Measurements from ENCODE around the gene TFR2.

TFR2 gene

DNA sequence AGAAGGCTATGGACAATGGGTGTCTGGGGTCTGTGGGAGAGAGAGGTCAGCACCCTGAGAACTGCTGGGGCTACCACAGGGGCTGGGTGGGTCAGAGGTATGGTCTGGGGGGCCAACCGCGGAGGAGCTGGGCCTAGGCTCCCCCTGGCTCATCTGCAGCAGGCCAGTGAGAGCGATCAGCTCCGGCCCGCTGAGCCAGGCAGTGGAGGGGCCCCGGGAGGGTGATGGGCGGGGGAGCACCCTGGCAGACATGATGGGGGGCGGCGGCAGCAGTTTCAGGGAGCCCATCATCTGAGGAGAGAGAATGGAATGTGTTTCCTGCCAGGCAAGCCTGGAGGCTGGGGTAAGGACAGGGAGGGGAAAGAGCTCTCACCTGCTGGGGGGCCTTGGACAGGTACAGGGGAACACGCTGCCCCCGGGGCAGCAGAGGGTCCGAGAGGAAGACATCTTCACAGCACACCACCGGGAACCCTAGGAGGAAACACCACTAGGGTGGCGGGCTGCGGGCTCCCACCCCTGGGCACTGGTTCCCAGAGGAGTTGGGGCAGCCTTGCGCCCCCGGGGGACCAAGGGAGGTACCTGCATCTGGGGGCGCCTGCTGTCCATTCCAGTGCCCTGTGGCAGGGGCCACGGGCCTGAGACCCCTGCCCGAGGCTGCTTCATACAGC lies 68.9 kb downstream of the TFR2 start:
- no peak for DNase-seq (ENCODE audit: low spot score)

- DNase-seq (ENCODE audit: low spot score), result peak; percentile 39
Observed at GRCh38 chr7:100571829-100572116, 69.6 kb downstream of the TFR2 start.

DNA sequence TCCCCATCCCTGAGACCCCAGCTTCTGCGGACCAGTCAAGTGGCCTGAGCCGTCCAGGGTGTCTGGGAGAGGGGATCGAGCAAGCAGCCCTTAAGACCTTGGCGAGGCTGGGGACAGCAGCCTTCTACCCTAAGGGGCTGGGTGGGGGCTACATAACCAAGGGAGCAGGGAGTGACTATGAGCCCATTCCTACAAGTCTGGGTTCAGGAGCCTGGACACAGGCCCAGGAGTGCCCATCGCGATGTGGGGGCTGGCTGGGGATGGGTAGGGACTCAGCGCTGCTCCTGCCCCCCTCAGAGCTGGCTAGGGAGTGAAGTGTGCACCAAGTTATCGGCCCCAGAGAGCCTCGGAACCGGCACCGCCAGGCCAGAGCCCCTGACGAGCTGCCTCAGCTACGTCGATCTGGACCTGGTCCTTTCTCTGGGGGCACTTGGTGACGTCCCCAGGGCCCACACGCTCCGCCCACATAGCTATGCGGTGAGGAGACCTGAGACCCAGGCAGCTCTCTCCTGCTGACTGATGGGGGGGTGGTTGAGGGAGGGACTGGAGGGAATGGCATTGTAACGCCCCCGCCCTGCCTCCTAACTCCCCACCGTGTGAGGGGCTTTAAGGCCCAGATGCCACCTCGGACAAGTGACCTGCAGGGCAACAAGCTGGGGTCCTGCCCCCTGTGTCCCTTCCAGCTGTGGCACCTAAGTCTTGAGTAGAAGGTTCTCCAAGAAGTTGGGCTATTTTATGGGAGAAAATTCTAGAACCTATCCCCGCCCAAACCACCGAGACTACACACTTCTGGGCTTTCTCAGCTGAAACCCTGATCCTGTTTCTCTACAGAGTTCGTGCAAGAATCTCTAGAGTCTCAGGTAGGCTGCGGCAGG lies 70.2 kb downstream of the TFR2 start:
- DNase-seq (ENCODE audit: low spot score), result no peak
